ENCODE measurements around the gene GNA14.

GNA14 gene

DNA sequence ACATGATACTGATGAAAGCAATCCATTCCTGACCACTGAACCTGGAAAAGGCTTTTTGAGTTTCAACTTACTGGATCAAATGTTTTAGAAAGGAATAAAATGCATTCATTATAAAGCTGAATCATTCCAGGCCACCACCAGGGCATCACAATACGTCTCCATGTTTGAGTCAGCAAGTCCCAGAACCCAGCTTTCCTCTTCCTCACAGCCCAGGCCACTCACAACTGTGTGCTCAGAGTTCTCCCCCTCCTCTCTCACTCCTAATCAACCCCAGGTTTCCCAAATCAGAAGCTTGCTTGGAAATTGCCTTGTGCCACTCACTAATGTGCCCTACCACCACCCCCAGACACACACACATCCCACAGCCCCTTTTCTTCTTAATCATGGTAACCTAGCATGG lies 91.7 kb downstream of the GNA14 start:
- Histone ChIP-seq H3K36me3 (replicated peaks; ENCODE audit: low read depth, low read length) (no peaks in the 10 kb centered on the region), H3K27me3 (ENCODE audit: low read depth, low read length) (no peaks in the 10 kb centered on the region), H3K9ac (ENCODE audit: low read length) (no peak overlapping the region), H4K20me1 (ENCODE audit: insufficient read depth, low read length) (no peaks in the 10 kb centered on the region), H3K79me2 (ENCODE audit: low read length) (no peaks in the 10 kb centered on the region), H3K4me2 (ENCODE audit: low read length) (no peak overlapping the region), H3K4me1 (ENCODE audit: low read length) (peaks cover 25% of the 10 kb centered on the region), H3K4me3 (ENCODE audit: low read length) (no peak overlapping the region), H2AFZ (ENCODE audit: low read depth, low read length) (no peak overlapping the region), H3K27ac (ENCODE audit: low read length) (no peak overlapping the region), H3K9me3 (ENCODE audit: insufficient read depth, low read length) (no peaks in the 10 kb centered on the region)
- TF ChIP-seq, protein P1, sequence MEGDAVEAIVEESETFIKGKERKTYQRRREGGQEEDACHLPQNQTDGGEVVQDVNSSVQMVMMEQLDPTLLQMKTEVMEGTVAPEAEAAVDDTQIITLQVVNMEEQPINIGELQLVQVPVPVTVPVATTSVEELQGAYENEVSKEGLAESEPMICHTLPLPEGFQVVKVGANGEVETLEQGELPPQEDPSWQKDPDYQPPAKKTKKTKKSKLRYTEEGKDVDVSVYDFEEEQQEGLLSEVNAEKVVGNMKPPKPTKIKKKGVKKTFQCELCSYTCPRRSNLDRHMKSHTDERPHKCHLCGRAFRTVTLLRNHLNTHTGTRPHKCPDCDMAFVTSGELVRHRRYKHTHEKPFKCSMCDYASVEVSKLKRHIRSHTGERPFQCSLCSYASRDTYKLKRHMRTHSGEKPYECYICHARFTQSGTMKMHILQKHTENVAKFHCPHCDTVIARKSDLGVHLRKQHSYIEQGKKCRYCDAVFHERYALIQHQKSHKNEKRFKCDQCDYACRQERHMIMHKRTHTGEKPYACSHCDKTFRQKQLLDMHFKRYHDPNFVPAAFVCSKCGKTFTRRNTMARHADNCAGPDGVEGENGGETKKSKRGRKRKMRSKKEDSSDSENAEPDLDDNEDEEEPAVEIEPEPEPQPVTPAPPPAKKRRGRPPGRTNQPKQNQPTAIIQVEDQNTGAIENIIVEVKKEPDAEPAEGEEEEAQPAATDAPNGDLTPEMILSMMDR (IDR thresholded peaks at IDR 0.05; ENCODE audit: low read depth, low read length), result no peak
- no peak for TF ChIP-seq EZH2phosphoT487 (IDR thresholded peaks at IDR 0.05; ENCODE audit: low read depth)

DNA sequence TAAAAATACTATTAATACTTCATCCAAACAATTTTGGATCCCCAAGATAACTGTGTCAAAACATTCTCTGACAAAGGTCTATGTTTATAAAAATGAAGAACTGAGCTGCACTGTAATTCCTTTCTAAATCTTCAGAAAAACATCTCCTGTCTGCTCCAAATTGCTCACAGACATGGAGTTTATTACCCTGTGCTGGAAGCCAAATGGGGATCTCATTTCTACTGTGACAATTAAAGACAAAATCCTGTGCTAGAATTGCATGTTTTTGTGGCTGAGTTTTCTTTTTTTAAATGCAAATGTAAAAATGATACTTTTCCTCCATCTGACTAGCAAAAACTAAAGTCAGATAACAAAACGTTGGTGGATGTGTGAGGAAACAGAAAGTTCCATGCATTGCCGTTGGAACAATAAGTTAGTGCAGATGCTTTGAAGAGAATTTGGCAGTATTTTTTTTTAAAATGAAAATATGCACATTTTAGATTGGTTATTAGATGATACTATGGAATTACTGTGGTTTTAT lies 93.5 kb downstream of the GNA14 start:
- Histone ChIP-seq H3K4me1 (ENCODE audit: low read length) (peaks cover 19% of the 10 kb centered on the region), H3K4me2 (ENCODE audit: low read length) (no peak overlapping the region), H3K36me3 (replicated peaks; ENCODE audit: low read depth, low read length) (no peaks in the 10 kb centered on the region), H3K79me2 (ENCODE audit: low read length) (no peaks in the 10 kb centered on the region), H3K27me3 (ENCODE audit: low read depth, low read length) (no peaks in the 10 kb centered on the region), H3K27ac (ENCODE audit: low read length) (no peak overlapping the region), H3K9me3 (ENCODE audit: insufficient read depth, low read length) (no peaks in the 10 kb centered on the region), H4K20me1 (ENCODE audit: insufficient read depth, low read length) (no peaks in the 10 kb centered on the region), H3K4me3 (ENCODE audit: low read length) (no peak overlapping the region), H3K9ac (ENCODE audit: low read length) (no peak overlapping the region), H2AFZ (ENCODE audit: low read depth, low read length) (no peak overlapping the region)
- TF ChIP-seq, protein P1 (IDR thresholded peaks at IDR 0.05; ENCODE audit: low read depth, low read length), result no peak
- no peak for TF ChIP-seq EZH2phosphoT487 (IDR thresholded peaks at IDR 0.05; ENCODE audit: low read depth)

DNA sequence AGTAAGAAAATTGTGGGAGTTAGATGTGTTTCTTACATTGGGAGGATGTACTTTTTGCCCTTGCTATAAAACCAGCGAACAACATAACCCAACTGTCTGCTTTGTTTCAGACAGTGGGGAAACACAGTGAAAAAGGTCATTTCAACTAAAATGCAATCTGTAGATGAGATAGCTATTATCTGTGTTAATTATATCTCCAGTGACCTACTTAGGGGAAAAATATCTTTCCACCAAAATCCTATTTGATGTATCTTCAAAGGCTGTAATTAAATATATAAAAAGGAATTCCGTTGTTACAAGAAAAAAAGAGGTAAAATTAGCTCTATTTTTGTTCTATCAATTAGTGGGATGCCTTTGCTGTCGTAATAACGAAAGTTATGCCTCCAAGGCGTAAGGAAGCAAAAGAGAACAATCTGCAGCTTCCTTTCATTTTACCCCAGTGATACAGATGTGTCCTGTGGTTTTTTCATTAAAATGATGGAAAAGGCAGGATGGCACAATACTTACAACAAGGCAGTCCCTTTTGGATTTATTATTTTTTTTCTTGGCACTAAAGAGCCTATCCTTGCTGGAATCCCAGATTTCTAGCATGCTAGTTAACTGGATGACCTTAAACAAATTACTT lies 100.9 kb downstream of the GNA14 start:
- Histone ChIP-seq H3K9me3 (ENCODE audit: insufficient read depth, low read length) (peaks cover 6% of the 10 kb centered on the region; the same call in 1 of the 2 replicates), H3K36me3 (replicated peaks; ENCODE audit: low read depth, low read length) (peaks cover under 1% of the 10 kb centered on the region), H3K4me1 (ENCODE audit: low read length) (no peaks in the 10 kb centered on the region), H4K20me1 (ENCODE audit: insufficient read depth, low read length) (no peaks in the 10 kb centered on the region), H2AFZ (ENCODE audit: low read depth, low read length) (no peak overlapping the region), H3K27ac (ENCODE audit: low read length) (no peak overlapping the region), H3K27me3 (ENCODE audit: low read depth, low read length) (no peaks in the 10 kb centered on the region), H3K4me3 (ENCODE audit: low read length) (no peak overlapping the region), H3K79me2 (ENCODE audit: low read length) (no peaks in the 10 kb centered on the region), H3K4me2 (ENCODE audit: low read length) (no peak overlapping the region), H3K9ac (ENCODE audit: low read length) (no peak overlapping the region)
- TF ChIP-seq, protein P1 (IDR thresholded peaks at IDR 0.05; ENCODE audit: low read depth, low read length), result no peak
- no peak for TF ChIP-seq EZH2phosphoT487 (IDR thresholded peaks at IDR 0.05; ENCODE audit: low read depth)

DNA sequence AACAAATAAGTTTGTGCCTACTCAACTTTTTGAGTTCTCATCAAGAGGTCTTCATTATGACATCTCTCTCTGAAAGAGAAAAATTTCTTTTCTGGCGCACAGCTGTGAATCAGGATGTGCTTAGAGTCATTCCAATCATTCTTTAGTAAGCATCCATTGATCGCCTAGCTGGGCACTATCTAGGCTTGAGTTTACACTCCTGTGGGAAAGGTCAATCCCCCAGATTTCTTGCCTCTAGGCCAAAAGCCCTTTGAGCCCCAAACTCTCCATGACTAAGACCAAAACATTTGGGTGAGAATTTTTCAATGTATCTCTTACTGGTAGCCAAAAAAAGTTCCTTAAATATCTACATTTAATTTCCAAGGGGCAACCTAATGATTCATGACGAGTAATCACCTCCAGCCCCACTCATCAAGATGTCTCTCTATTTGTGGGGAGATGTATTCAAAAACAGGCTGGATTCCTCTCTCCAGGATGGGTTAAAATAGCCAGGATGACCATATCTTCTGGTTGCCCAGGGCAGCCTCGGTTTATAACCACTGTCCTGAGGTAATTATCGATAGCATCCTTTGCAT lies 101.7 kb downstream of the GNA14 start:
- Histone ChIP-seq H3K79me2 (ENCODE audit: low read length) (no peaks in the 10 kb centered on the region), H4K20me1 (ENCODE audit: insufficient read depth, low read length) (no peaks in the 10 kb centered on the region), H3K9ac (ENCODE audit: low read length) (no peak overlapping the region), H3K4me2 (ENCODE audit: low read length) (no peak overlapping the region), H3K36me3 (replicated peaks; ENCODE audit: low read depth, low read length) (peaks cover 4% of the 10 kb centered on the region), H3K27me3 (ENCODE audit: low read depth, low read length) (no peaks in the 10 kb centered on the region), H2AFZ (ENCODE audit: low read depth, low read length) (no peak overlapping the region), H3K4me3 (ENCODE audit: low read length) (no peak overlapping the region), H3K4me1 (ENCODE audit: low read length) (no peaks in the 10 kb centered on the region), H3K27ac (ENCODE audit: low read length) (no peak overlapping the region), H3K9me3 (ENCODE audit: insufficient read depth, low read length) (peaks cover 10% of the 10 kb centered on the region; the same call in 1 of the 2 replicates)
- TF ChIP-seq EZH2phosphoT487 (IDR thresholded peaks at IDR 0.05; ENCODE audit: low read depth), result no peak
- TF ChIP-seq, protein P1 (IDR thresholded peaks at IDR 0.05; ENCODE audit: low read depth, low read length), result no peak
